ENCODE results near the gene ELMOD3.
A peak's percentile ranks its signal among the peaks of the same experiment; 100 is the strongest.
"Not testable (repeated sequence)": the region's sequence is repeated elsewhere in the genome, so short reads cannot be mapped to it uniquely, and the experiment has no call there.

Gene ELMOD3

GRCh38 chr2:85354286-85355072 is at the start of gene ELMOD3, which contains the start of gene RETSAT:
Gene ELMOD3 (plus strand): TSS chr2:85354769. CDS start chr2:85357199, 2,430 bp downstream.
Gene RETSAT (minus strand): TSS chr2:85354528. CDS start chr2:85354507, 21 bp downstream.
- DNase-seq, result peak; percentile 96

- no peak for DNase-seq
These were observed 47.1 kb upstream of the ELMOD3 start for GRCh38 chr2:85307527-85307897.

- no peak for DNase-seq
These were observed 46.4 kb upstream of the ELMOD3 start for GRCh38 chr2:85308201-85308600.

GRCh38 chr2:85308896-85309555 is 45.5 kb upstream of the ELMOD3 start:
- DNase-seq, result peak; percentile 72

- no peak for DNase-seq
These were observed 44.8 kb upstream of the ELMOD3 start for GRCh38 chr2:85309699-85310321.

GRCh38 chr2:85310330-85310729 is 44.2 kb upstream of the ELMOD3 start:
- no peak for DNase-seq

- no peak for DNase-seq
These were observed 42.2 kb upstream of the ELMOD3 start for GRCh38 chr2:85312404-85312803.

- no peak for DNase-seq
These were observed 39.7 kb upstream of the ELMOD3 start for GRCh38 chr2:85314884-85315242.

- not testable (repeated sequence) for DNase-seq
These were observed 38.6 kb upstream of the ELMOD3 start for GRCh38 chr2:85315921-85316320.

- no peak for DNase-seq
These were observed 36.1 kb upstream of the ELMOD3 start for GRCh38 chr2:85318222-85319074.

GRCh38 chr2:85319796-85320195 is 34.8 kb upstream of the ELMOD3 start:
- DNase-seq, result no peak

- no peak for DNase-seq
These were observed 31.1 kb upstream of the ELMOD3 start for GRCh38 chr2:85323351-85323987.

- not testable (repeated sequence) for DNase-seq
These were observed 30.6 kb upstream of the ELMOD3 start for GRCh38 chr2:85323988-85324367.

GRCh38 chr2:85324639-85325465 is 29.7 kb upstream of the ELMOD3 start:
- DNase-seq, result no peak

- DNase-seq, result no peak
These were observed 29.1 kb upstream of the ELMOD3 start for GRCh38 chr2:85325466-85325811.

GRCh38 chr2:85326406-85327159 is 28.0 kb upstream of the ELMOD3 start:
- DNase-seq, result no peak

- no peak for DNase-seq
These were observed 27.3 kb upstream of the ELMOD3 start for GRCh38 chr2:85327160-85327821.

GRCh38 chr2:85327822-85328617 is 26.5 kb upstream of the ELMOD3 start, which contains the start of gene TGOLN2:
Gene TGOLN2 (minus strand): TSS chr2:85327989. CDS start chr2:85327962, 27 bp downstream.
- peak; percentile 87 for DNase-seq

- DNase-seq, result no peak
These were observed 25.4 kb upstream of the ELMOD3 start for GRCh38 chr2:85329181-85329651.

Data from NCI-H1092 treated with DMSO at 0.1 percent for 48 hours (cell line).